Right lobe of liver (tissue), 6 donors: Measurements from ENCODE around the gene LHFPL6. TPM values are rescaled to one million over a fixed set of nuclear protein-coding genes. Genes with fewer than 3 reads are reported as not detected.

Source experiments
- ATAC-seq, 4 donors: fragments of 200-7000 bp; cut with Tn5 transposase; one replicate each; pipeline ENCODE4 v1.9.1; 2020; ENCODE audit warnings: mild to moderate bottlenecking in 4 of 4, moderate library complexity in 4 of 4
- DNase-seq, 3 donors: peaks; one replicate each; pipeline ENCODE4 v3.0.0-alpha.2; 2020
- H3K27ac ChIP-seq, 3 donors: fragments of 200-600 bp; one replicate each; pipeline ENCODE4 v1.8.0; 2022
- H3K27me3 ChIP-seq, 2 donors: fragments of 200-600 bp; one replicate each; pipeline ENCODE4 v1.8.0; 2022
- H3K36me3 ChIP-seq, 4 donors: fragments of 200-600 bp; sonication (generic) in 1 of 4; one replicate each; pipeline versions ENCODE4 v1.5.1 to v1.8.0; 2017 to 2022; ENCODE audit warnings: control low read depth in 1 of 4
- H3K4me1 ChIP-seq, 4 donors: fragments of 200-600 bp; sonication (generic) in 1 of 4; one replicate each; pipeline versions ENCODE4 v1.5.1 to v1.8.0; 2017 to 2022; ENCODE audit warnings: control low read depth in 1 of 4
- H3K4me3 ChIP-seq, 3 donors: fragments of 200-600 bp; one replicate each; pipeline ENCODE4 v1.8.0; 2022
- H3K9me3 ChIP-seq, 4 donors: fragments of 200-600 bp; sonication (generic) in 1 of 4; one replicate each; pipeline versions ENCODE4 v1.5.1 to v1.8.0; 2017 to 2022; ENCODE audit warnings: control low read depth in 1 of 4
- POLR2A ChIP-seq: fragments of 450-650 bp; IDR thresholded peaks from one replicate; pipeline ENCODE4 v1.6.1; 2017; ENCODE audit warnings: antibody characterized with exemption, mild to moderate bottlenecking
- WGBS: methylation state at CpG from one replicate; pipeline ENCODE4 v1.1.6; 2018; ENCODE audit warnings: low coverage, low lambda C conversion rate; ENCODE audit not compliant: insufficient coverage; ENCODE audit errors: missing lambda C conversion rate; 5-methylcytosine and 5-hydroxymethylcytosine counted together
- intact Hi-C, 2 donors: fragments of 100-400 bp; cut with DNase I; formaldehyde crosslinking; loops; one replicate each; pipeline versions ENCODE4 v1.11.2 to v1.14.1; 2022
- total RNA-seq, 6 experiments: library from RNA; depleted of rRNA in 2 of 6; stranded (reverse); fragments of >200 nt in 2 of 6; fragmentation: NEBNext Ultra II Directional in 3 of 6; extraction: Animal tissue kit (Norgen Biotek cat#: 25700) in 3 of 6; gene quantifications; one replicate each; pipeline versions ENCODE4 v1.1.0 to v1.2.4, GENCODE V29; 2016 to 2023
- TF ChIP-seq, protein P1 (sequence below), 4 donors: fragments of 200-600 bp in 3 of 4; fragments of 450-650 bp in 1 of 4; IDR thresholded peaks; one replicate each; pipeline versions ENCODE4 v1.5.1 to v1.8.0; 2016 to 2022; ENCODE audit warnings: antibody characterized with exemption in 4 of 4, mild to moderate bottlenecking in 2 of 4
- donor health status: DM: no; HTN: yes; CAD: no.
- donor health status: DM: no; HTN: no; CAD: no.
- donor health status: DM: no; HTN: no; CAD: no.
- donor health status: DM: no; HTN: yes; CAD: no.
- donor health status: DM: no; HTN: yes; CAD: no.

LHFPL6 gene
- total RNA-seq, 6 experiments from 2014 or later: 3.0 to 8.4 (median 4.6) TPM

DNA sequence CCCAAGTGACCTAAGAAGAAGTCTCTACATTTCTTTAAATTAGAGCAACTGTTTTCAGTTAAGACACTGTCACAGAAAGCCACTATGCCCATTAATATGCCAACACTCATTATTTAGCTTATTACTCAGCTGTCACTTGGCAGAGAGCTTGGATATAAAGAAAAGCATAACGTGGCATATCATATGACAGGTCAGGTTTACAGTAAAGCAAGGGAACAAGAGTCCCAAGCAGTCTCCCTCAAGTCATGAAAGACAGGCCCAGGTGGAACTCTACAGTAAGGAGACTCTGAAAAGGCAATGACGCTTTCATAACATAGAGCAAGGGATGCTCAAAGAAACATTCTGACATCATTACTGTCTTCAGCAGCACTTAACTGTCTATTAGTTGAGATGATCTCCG is 6.3 kb downstream of the LHFPL6 start:
- Histone ChIP-seq H3K27ac (no peak overlapping the region), H3K4me3 (no peak overlapping the region), H3K36me3 (no peaks in the 10 kb centered on the region), H3K27me3 (no peaks in the 10 kb centered on the region), H3K9me3 (no peaks in the 10 kb centered on the region), H3K4me1 (no peaks in the 10 kb centered on the region)
- intact Hi-C loops: no loop called here
- DNase-seq (no peak), ATAC-seq (no peak)
- 66% methylated on average over 3 of the region's 3 CpGs for WGBS
- no peak for TF ChIP-seq POLR2A
- TF ChIP-seq, protein P1, sequence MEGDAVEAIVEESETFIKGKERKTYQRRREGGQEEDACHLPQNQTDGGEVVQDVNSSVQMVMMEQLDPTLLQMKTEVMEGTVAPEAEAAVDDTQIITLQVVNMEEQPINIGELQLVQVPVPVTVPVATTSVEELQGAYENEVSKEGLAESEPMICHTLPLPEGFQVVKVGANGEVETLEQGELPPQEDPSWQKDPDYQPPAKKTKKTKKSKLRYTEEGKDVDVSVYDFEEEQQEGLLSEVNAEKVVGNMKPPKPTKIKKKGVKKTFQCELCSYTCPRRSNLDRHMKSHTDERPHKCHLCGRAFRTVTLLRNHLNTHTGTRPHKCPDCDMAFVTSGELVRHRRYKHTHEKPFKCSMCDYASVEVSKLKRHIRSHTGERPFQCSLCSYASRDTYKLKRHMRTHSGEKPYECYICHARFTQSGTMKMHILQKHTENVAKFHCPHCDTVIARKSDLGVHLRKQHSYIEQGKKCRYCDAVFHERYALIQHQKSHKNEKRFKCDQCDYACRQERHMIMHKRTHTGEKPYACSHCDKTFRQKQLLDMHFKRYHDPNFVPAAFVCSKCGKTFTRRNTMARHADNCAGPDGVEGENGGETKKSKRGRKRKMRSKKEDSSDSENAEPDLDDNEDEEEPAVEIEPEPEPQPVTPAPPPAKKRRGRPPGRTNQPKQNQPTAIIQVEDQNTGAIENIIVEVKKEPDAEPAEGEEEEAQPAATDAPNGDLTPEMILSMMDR (IDR thresholded peaks at IDR 0.05): no peak

DNA sequence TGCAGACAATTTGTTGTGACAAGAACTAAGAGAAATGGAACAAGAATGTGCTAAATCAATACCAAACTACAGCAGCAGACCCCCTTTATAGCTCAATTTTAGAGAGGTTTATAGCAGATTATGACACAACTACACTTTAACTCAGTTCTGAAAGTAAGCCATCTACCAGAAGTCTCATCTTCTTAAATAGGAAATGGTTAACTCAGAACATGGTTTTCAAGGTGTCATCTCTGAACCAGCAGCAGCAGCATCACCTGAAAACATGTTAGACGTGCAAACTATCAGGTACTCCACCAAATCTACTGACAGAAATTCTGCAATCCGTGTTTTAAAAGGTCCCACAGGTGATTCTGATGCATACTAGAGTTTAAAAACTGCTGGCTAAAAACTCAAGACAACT is 6.8 kb downstream of the LHFPL6 start:
- DNase-seq: no peak
- Histone ChIP-seq H3K9me3 (no peaks in the 10 kb centered on the region), H3K4me3 (no peak overlapping the region), H3K36me3 (no peaks in the 10 kb centered on the region), H3K27me3 (no peaks in the 10 kb centered on the region), H3K27ac (no peak overlapping the region), H3K4me1 (no peaks in the 10 kb centered on the region)
- ATAC-seq: no peak
- WGBS: 42% methylated on average over 2 of the region's 2 CpGs
- TF ChIP-seq, protein P1 (IDR thresholded peaks at IDR 0.05): no peak
- TF ChIP-seq POLR2A: no peak
- intact Hi-C loops: no loop called here

DNA sequence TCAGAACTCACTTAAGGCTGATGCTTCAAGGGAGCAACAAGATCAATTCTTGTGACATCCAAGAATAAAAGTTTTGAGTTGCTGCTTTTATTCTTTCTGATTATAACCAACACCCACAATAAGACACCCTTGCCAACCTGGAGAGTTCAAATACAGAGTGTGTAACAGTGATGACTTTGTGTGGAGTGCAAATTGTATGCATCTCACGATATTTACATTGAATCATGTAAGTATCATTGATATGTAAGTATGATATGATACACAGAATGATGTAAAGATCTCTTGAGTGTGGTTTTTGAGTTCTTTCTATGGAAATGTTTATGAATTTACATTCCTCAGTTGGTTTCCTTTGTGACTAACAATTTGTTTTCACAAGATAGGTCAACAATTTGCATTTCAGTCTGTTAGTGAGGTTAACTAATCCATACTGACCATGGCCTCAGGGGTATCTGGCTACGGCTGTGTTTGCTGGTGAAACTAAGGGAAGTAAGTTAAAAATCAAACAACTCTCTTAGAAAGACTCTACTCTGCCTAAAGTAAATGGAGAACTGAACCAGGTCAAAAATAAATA is 12.4 kb downstream of the LHFPL6 start:
- Histone ChIP-seq H3K36me3 (no peaks in the 10 kb centered on the region), H3K9me3 (no peaks in the 10 kb centered on the region), H3K4me1 (no peaks in the 10 kb centered on the region), H3K4me3 (no peak overlapping the region), H3K27me3 (no peaks in the 10 kb centered on the region), H3K27ac (no peak overlapping the region)
- WGBS: 14% methylated on average over 2 of the region's 2 CpGs
- intact Hi-C loops: no loop called here
- no peak for TF ChIP-seq POLR2A
- TF ChIP-seq, protein P1 (IDR thresholded peaks at IDR 0.05): no peak
- ATAC-seq (no peak), DNase-seq (no peak)

DNA sequence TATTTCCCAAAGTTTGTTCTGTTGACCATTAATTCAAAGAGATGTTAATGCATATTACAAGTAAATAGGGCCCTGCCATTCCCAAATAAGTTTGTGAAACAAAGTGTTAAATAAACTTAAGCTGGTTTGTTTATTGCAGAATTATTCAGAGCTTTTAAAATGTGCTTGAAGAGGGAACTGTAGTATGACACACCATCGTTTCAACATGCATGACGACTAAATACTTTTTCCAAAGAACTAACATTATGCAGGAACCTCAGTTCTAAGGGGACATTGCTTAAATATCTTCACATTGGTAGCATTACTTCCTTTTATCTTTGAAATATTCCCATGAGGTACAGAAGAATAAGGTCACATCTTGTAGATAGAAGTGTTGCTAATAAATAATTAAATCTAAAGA is 14.6 kb downstream of the LHFPL6 start:
- H3K27ac ChIP-seq: no peak overlapping the region
- TF ChIP-seq, protein P1 (IDR thresholded peaks at IDR 0.05): no peak
- TF ChIP-seq POLR2A: no peak
- intact Hi-C loops: no loop called here
- no peaks in the 10 kb centered on the region for H3K4me1 ChIP-seq
- H3K36me3 ChIP-seq: no peaks in the 10 kb centered on the region
- H3K27me3 ChIP-seq: no peaks in the 10 kb centered on the region
- H3K9me3 ChIP-seq: no peaks in the 10 kb centered on the region
- no peak for DNase-seq
- H3K4me3 ChIP-seq: no peak overlapping the region
- ATAC-seq: no peak
- 60% methylated on average over 2 of the region's 2 CpGs for WGBS

DNA sequence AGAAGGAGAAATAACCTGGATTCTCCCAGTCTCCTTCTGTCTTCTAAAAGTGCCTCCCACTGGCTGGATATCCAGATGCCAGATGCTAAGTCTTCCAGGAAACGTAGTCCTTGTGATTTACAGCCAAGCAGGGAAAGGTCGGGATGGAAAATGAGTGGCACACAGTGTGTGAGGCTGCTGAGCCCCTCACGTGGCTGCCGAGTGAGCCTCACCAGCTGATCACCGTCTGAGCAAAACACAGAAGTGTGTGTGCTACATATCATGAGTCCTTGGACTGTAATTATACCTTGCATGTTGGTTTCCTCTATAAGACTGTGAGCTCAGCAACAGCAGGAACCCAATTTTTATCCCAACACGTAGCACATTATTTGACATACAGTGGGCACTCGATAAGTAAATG is 15.1 kb downstream of the LHFPL6 start:
- TF ChIP-seq, protein P1 (IDR thresholded peaks at IDR 0.05): no peak
- no peak for TF ChIP-seq POLR2A
- Histone ChIP-seq H3K36me3 (no peaks in the 10 kb centered on the region), H3K27me3 (no peaks in the 10 kb centered on the region), H3K4me3 (no peak overlapping the region), H3K9me3 (no peaks in the 10 kb centered on the region), H3K27ac (no peak overlapping the region), H3K4me1 (no peaks in the 10 kb centered on the region)
- no peak for DNase-seq
- ATAC-seq: no peak
- 39% methylated on average over 5 of the region's 7 CpGs for WGBS
- intact Hi-C loops: no loop called here
